Measurements from ENCODE around the gene DNAJC24. TPM values are rescaled to one million over a fixed set of nuclear protein-coding genes. Genes with fewer than 3 reads are reported as not detected.

The DNAJC24 gene
- total RNA-seq, 1 donor from 2014 or later: 16.4 TPM

DNA sequence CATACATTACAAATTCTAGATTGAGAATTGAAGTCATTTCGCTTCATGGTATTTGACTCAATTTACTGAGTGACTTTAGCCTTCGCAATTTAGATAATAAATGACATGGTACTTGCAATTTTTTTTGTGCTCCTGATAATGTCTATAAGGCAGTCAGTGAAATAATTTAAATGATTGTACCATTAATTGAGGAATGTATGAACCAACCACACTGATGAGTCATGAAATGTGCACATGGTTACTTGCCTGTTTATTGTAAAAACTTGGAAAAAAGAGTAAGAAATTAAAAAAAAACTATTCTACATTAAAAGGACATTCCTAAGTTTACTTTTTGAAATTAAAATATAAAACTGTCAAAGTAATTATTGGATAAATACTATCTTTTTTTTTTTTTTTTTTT is 43.3 kb downstream of the DNAJC24 start:
- H3K27me3 Mint-ChIP-seq (ENCODE audit: unreplicated experiment): no peaks in the 10 kb centered on the region
- H3K27ac Mint-ChIP-seq (ENCODE audit: unreplicated experiment): no peak overlapping the region
- H3K36me3 Mint-ChIP-seq (ENCODE audit: unreplicated experiment): peaks cover 16% of the 10 kb centered on the region
- H3K9me3 Mint-ChIP-seq (ENCODE audit: unreplicated experiment): peaks cover 10% of the 10 kb centered on the region
- DNase-seq (ENCODE audit: extremely low spot score, unreplicated experiment): no peak
- TF ChIP-seq, protein P1, sequence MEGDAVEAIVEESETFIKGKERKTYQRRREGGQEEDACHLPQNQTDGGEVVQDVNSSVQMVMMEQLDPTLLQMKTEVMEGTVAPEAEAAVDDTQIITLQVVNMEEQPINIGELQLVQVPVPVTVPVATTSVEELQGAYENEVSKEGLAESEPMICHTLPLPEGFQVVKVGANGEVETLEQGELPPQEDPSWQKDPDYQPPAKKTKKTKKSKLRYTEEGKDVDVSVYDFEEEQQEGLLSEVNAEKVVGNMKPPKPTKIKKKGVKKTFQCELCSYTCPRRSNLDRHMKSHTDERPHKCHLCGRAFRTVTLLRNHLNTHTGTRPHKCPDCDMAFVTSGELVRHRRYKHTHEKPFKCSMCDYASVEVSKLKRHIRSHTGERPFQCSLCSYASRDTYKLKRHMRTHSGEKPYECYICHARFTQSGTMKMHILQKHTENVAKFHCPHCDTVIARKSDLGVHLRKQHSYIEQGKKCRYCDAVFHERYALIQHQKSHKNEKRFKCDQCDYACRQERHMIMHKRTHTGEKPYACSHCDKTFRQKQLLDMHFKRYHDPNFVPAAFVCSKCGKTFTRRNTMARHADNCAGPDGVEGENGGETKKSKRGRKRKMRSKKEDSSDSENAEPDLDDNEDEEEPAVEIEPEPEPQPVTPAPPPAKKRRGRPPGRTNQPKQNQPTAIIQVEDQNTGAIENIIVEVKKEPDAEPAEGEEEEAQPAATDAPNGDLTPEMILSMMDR (IDR thresholded peaks at IDR 0.05): no peak
- H3K4me3 Mint-ChIP-seq (ENCODE audit: unreplicated experiment): no peak overlapping the region
- H3K4me1 Mint-ChIP-seq (ENCODE audit: unreplicated experiment): peaks cover 4% of the 10 kb centered on the region

DNA sequence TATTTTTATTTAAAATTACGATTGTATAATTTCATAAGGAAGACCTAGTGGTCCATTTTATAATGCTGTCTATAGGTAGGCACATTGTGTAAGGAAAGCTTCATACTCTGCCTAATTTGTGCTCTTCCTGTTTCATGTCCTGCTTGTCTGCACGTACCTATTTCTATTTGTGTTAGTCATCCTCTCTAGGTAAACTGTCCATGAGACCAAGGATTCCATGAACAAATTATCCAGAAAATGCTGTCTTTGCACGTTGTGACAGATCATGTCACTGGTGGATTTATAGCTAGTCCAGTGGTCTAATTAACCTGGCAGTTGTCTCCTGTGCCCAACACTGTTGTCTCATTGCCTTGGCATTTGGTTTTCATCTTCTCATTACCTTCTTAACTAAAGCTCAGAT is 44.7 kb downstream of the DNAJC24 start:
- Mint-ChIP-seq H3K9me3 (ENCODE audit: unreplicated experiment) (peaks cover 10% of the 10 kb centered on the region), H3K4me1 (ENCODE audit: unreplicated experiment) (peaks cover 4% of the 10 kb centered on the region), H3K36me3 (ENCODE audit: unreplicated experiment) (peaks cover 16% of the 10 kb centered on the region)

GRCh38 chr11:31415435-31415834 is 45.8 kb downstream of the DNAJC24 start:
- Mint-ChIP-seq H3K27me3 (ENCODE audit: unreplicated experiment) (no peaks in the 10 kb centered on the region), H3K4me3 (ENCODE audit: unreplicated experiment) (no peak overlapping the region), H3K36me3 (ENCODE audit: unreplicated experiment) (peaks cover 16% of the 10 kb centered on the region), H3K27ac (ENCODE audit: unreplicated experiment) (no peak overlapping the region), H3K9me3 (ENCODE audit: unreplicated experiment) (peaks cover 10% of the 10 kb centered on the region), H3K4me1 (ENCODE audit: unreplicated experiment) (peaks cover 6% of the 10 kb centered on the region)
- TF ChIP-seq, protein P1 (IDR thresholded peaks at IDR 0.05): no peak
- DNase-seq (ENCODE audit: extremely low spot score, unreplicated experiment): no peak

More for the DNA sequence above, 44.7 kb downstream of the DNAJC24 start:
- no peak for DNase-seq (ENCODE audit: extremely low spot score, unreplicated experiment)
- TF ChIP-seq, protein P1 (IDR thresholded peaks at IDR 0.05): no peak
- Mint-ChIP-seq H3K27ac (ENCODE audit: unreplicated experiment) (no peak overlapping the region), H3K4me3 (ENCODE audit: unreplicated experiment) (no peak overlapping the region), H3K27me3 (ENCODE audit: unreplicated experiment) (no peaks in the 10 kb centered on the region)

GRCh38 chr11:31417357-31417756 is 47.7 kb downstream of the DNAJC24 start:
- peaks cover 6% of the 10 kb centered on the region for H3K4me1 Mint-ChIP-seq (ENCODE audit: unreplicated experiment)
- no peak overlapping the region for H3K4me3 Mint-ChIP-seq (ENCODE audit: unreplicated experiment)
- no peak for DNase-seq (ENCODE audit: extremely low spot score, unreplicated experiment)
- TF ChIP-seq, protein P1 (IDR thresholded peaks at IDR 0.05): no peak
- no peaks in the 10 kb centered on the region for H3K9me3 Mint-ChIP-seq (ENCODE audit: unreplicated experiment)
- H3K36me3 Mint-ChIP-seq (ENCODE audit: unreplicated experiment): peaks cover 9% of the 10 kb centered on the region
- H3K27ac Mint-ChIP-seq (ENCODE audit: unreplicated experiment): no peak overlapping the region
- no peaks in the 10 kb centered on the region for H3K27me3 Mint-ChIP-seq (ENCODE audit: unreplicated experiment)

- Mint-ChIP-seq H3K4me3 (ENCODE audit: unreplicated experiment) (no peak overlapping the region), H3K9me3 (ENCODE audit: unreplicated experiment) (no peaks in the 10 kb centered on the region), H3K27ac (ENCODE audit: unreplicated experiment) (no peak overlapping the region), H3K27me3 (ENCODE audit: unreplicated experiment) (no peaks in the 10 kb centered on the region), H3K36me3 (ENCODE audit: unreplicated experiment) (peaks cover 9% of the 10 kb centered on the region), H3K4me1 (ENCODE audit: unreplicated experiment) (peaks cover 4% of the 10 kb centered on the region)
- DNase-seq (ENCODE audit: extremely low spot score, unreplicated experiment): no peak
- TF ChIP-seq, protein P1 (IDR thresholded peaks at IDR 0.05): no peak
These were observed 48.2 kb downstream of the DNAJC24 start for GRCh38 chr11:31417816-31418215.

Measured in osteocyte (in vitro differentiated cells).